Gastroesophageal sphincter (tissue), 3 donors: Measurements from ENCODE around the gene CHST13.

Experiments
- EP300 ChIP-seq: sonication (generic); formaldehyde crosslinking; IDR thresholded peaks from one replicate; pipeline ENCODE4 v1.6.1; 2017; ENCODE audit warnings: antibody characterized with exemption, mild to moderate bottlenecking
- POLR2A ChIP-seq, 2 donors: fragments of 450-650 bp; IDR thresholded peaks; one replicate each; pipeline ENCODE4 v1.6.1; 2017; ENCODE audit warnings: antibody characterized with exemption in 2 of 2, mild to moderate bottlenecking in 2 of 2, moderate library complexity in 1 of 2
- POLR2AphosphoS5 ChIP-seq: sonication (generic); formaldehyde crosslinking; IDR thresholded peaks from one replicate; pipeline ENCODE4 v1.6.1; 2017; ENCODE audit warnings: antibody characterized with exemption
- TF ChIP-seq, protein P1 (sequence below), 4 experiments: fragments of 200-600 bp in 2 of 4; fragments of 450-650 bp in 2 of 4; sonication (generic) in 1 of 4; IDR thresholded peaks; one replicate each; pipeline ENCODE4 v1.5.1; 2017 to 2019; ENCODE audit warnings: antibody characterized with exemption in 4 of 4, mild to moderate bottlenecking in 2 of 4, moderate library complexity in 2 of 4

DNA sequence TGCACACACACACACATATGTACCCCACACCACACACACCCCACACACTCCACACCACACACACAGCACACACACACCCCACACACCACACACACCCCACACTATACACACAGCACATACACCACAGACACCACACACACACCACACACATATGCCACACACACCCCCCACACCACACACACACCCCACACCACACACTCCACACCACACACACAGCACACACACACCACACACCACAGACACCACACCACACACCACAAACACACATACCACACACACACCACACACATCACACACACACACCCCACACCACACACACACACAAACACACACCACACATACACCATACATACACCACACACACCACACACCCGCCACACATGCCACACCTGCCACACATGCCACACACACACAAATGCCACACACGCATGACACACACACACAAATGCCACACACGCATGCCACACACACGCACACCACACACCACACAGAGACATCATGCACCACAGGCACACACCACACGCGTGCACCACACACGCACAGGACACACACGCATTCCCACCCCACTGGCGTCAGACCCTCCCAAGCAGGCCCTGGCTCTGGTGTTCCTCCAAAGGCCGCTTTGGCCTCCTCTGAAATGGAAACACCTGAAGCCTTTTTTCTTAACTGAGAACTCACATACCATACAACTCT lies 15.7 kb downstream of the CHST13 start:
- TF ChIP-seq, protein P1, sequence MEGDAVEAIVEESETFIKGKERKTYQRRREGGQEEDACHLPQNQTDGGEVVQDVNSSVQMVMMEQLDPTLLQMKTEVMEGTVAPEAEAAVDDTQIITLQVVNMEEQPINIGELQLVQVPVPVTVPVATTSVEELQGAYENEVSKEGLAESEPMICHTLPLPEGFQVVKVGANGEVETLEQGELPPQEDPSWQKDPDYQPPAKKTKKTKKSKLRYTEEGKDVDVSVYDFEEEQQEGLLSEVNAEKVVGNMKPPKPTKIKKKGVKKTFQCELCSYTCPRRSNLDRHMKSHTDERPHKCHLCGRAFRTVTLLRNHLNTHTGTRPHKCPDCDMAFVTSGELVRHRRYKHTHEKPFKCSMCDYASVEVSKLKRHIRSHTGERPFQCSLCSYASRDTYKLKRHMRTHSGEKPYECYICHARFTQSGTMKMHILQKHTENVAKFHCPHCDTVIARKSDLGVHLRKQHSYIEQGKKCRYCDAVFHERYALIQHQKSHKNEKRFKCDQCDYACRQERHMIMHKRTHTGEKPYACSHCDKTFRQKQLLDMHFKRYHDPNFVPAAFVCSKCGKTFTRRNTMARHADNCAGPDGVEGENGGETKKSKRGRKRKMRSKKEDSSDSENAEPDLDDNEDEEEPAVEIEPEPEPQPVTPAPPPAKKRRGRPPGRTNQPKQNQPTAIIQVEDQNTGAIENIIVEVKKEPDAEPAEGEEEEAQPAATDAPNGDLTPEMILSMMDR (IDR thresholded peaks at IDR 0.05): no peak
- no peak for TF ChIP-seq POLR2AphosphoS5
- no peak for TF ChIP-seq EP300
- TF ChIP-seq POLR2A (IDR thresholded peaks at IDR 0.05): no peak
